GM21619 (cell line): ENCODE data around the gene TMEM129.

ENCODE experiments used
- ATAC-seq: cut with Tn5 transposase; IDR thresholded peaks from one replicate; pipeline ENCODE4 v1.9.1; 2021; ENCODE audit not compliant: unreplicated experiment

The TMEM129 gene, protein sequence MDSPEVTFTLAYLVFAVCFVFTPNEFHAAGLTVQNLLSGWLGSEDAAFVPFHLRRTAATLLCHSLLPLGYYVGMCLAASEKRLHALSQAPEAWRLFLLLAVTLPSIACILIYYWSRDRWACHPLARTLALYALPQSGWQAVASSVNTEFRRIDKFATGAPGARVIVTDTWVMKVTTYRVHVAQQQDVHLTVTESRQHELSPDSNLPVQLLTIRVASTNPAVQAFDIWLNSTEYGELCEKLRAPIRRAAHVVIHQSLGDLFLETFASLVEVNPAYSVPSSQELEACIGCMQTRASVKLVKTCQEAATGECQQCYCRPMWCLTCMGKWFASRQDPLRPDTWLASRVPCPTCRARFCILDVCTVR

DNA sequence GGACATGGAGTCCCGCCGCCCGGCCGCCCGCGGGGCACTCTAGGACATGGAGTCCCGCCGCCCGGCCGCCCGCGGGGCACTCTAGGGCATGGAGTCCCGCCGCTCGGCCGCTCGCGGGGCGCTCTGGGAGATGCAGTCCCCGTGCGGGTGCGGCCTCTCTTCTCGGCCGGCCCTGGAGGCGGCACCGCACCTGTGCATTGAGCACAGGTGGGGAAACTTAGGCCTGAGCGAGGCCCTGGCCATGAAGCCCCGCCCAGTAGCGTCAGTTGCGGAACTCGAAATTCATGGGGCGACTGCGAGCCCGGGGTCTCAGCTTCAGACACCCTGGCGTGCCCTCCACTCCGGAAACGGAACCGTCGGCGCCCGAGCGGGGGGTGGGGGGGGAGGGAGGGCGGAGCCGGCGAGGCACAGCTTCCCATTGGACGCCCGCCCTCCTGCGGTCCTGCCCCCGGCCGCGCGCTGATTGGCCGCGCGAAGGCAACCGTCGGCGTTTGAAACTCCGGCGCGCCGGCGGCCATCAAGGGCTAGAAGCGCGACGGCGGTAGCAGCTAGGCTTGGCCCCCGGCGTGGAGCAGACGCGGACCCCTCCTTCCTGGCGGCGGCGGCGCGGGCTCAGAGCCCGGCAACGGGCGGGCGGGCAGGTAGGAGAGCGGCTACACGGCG is at the start of gene TMEM129, which contains the start of gene TACC3:
Gene TMEM129 (minus strand): TSS at position 321 of the 663 bp plus-strand sequence. CDS start 486 bp downstream, outside the sequence.
Gene TACC3 (plus strand): TSS at position 519 of the 663 bp plus-strand sequence. CDS start 1,901 bp downstream, outside the sequence.
- ATAC-seq: peak; percentile 79

DNA sequence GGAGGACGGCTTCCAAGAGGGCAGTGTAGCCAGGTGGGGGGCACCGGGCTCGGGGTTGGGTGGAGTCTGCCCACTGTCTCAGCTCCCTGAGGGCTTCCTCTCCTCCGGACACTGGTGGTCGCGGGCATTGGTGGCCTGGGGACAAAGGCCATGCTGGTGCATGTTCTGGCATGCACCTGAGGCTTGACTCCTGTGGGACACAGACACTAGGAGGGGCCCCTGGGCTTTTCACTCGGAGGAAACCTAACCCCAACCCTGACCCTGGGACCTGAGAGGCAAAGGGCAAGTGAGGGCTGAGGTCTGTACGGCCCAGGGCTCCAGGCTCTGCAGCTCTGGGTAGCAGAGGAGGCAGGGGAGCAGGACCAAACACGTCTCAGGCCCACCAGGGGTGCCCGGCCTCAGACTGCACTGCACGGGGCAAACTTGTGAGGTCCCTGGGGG is 49.7 kb upstream of the TMEM129 start:
- ATAC-seq: no peak

DNA sequence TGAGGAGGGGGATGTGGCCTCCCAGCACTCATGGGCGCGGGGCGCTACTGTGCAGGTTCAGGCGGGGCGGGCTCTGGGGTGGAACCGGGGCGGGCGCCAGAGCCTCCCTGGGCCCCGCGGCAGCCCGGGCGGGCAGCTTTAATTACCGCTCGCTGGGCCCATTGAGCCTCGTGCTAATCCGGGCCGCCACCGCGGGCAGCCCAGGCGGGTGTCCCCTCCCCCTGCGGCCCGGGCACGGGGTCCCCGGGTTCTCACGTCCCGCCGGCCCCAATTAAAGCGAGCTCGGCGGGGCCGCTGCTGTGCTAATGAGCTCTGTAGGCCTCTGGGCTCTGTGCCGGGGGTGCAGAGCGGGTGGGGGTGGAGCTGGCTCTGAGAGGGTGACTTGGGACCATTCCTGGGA is 49.1 kb upstream of the TMEM129 start:
- ATAC-seq: no peak

DNA sequence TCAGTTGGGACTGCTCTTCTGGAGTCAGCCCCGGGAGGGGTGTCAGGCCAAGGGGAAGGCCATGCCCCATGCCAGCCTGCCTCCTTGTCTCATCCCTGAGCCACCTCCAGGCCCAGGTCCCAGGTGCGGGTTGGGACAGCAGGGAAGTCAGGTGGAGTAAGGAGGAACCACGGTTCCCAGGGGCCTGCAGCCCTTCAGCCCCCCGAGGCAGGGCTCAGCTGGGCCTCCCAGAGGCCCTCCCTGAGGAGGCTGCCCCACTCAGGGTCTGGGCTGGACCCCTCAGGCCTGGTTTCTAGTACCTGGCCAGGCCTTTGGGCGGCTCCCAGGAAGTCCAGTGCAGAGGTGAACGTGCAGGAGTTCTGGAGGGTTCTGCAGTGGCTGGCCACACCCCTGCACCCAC is 48.6 kb upstream of the TMEM129 start:
- no peak for ATAC-seq

DNA sequence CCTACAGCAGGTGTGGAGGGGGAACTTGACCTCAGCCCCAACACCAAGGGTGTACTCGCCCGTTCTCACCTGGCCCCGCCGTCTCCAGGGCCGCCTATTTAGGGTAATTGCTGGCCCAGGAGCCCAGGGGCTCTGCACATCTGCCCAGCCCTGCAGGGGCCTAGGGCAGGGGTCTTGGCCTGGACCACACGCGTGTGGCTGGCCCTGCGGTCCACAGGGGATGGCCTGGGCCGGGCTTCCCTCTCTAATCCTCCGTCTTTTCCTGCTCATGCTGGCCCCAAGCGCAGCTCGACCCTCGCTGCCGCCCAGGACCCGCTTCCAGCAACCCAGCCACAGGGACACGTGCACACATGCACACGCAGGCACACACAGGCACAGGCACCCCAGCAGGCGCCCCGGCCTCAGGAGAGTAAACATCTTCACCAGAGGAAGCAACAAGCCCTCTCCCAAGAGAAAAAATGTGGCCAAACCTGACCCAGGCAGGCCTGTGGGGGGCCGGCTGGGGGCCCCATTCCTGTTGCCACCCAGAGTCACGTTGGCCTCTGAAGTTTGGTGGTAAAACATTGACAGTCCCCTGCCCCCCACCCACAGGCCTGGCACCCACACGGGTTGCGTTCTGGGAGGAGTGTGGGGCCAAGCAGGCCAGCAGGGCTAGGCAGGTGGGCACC is 47.4 kb upstream of the TMEM129 start:
- no peak for ATAC-seq

DNA sequence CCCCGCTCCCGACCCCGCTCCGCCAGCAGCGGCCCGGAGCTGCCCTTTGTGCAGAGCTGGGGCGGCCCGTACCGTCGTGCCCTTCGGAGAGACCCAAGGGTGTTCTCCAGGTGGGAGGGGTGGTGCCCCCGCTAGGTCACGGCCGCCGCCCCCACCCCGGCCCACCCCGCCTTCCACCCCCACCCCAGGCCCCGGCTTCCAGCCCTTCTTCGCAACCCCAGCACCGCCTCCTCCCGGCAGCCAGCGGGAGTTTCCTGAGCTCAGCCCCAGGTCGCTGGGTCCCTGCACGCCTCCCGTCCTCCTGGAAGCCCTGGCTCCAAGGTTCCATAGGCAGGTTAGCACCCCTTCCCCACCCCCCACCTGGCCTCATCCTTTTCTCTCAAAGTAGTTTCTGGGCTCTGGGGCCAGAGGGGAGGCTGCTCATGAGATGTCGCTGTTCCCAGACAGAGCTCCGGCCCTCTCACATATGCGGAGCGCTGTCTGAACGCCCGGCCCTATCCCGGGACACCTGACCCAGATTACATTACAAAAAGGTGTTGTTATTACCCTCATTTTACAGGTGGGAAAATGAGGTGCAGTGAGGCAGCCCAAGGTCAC is 46.7 kb upstream of the TMEM129 start:
- ATAC-seq: no peak

DNA sequence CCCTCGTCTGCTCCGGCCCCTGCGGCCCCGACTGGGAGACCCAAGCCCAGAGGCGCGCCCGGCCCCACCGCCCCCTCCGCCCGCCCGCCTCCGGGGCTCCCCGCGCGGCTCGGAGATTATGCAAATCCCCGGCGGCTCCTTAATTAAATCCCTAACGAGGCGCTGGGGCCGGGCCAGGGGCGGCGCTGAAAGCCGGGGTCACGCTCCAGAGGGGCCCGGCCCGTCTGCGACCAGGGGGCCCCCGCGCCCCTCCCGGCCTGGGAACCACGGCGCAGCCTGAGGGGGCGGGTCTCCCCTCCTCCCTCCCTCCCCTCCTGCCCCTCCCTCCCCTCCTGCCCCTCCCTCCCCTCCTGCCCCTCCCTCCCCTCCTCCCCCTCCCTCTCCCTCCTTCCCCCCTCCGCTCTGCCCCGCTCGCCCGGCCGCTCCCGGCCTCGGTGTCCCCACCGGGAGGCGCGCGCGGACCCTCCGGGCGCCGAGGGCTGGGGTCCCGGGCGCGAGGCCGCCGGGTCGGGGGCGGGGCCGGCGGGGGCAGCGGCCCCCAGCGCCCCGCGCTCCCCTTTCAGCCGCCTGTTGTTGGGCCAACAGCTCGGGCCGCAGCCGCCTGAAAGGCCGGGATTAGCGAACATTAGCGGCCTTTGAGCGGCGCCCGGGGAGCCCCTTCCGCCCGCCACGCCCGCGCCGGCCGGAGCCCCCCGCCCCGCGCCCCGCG is 46.1 kb upstream of the TMEM129 start:
- no peak for ATAC-seq

DNA sequence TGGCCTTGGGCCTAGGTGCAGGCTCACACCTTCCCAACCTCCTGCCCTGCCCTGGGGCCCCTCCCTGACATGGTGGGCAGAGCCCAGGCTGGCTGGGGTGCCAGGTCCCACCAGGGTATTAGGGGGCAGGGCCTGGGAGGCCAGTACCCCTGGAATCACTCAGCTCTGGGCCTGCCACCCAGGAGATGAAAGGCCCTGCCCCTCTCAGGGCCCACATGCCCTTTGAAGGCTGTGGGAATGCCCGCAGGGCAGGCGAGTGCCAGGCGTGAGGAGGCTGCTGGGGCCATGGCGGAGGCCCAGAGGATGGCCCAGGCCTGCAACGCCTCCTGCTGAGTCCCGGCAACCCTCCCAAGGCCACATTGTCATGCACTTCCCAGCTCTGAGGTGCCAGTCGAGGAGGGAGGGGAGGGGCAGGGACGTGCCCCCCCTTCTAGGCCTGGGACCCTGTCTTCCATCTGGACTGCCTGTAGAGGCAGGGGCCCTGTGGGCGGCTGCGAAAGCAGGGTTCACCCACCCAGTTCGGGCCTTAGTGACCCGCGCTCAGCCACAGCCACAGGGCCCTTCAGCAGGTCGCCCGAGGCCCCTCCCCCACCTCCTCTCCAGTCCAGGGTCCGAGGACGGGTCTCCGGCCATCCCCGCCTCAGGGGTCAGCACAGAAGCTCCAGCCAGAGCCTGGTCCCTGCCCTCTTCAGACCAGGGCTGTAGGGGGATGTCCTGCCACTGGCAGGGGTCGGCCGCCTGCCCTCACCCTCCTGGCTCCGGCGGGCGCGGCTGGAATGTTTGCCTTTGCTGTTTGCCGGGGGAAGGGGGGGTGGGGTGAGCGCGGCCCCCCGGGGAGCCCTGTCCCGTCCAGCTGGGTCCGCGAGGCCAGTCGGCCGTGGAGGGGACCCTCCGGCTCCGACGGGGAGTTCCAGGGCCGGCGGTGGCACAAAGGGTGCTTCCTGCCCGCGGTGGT is 45.3 kb upstream of the TMEM129 start:
- ATAC-seq: no peak

DNA sequence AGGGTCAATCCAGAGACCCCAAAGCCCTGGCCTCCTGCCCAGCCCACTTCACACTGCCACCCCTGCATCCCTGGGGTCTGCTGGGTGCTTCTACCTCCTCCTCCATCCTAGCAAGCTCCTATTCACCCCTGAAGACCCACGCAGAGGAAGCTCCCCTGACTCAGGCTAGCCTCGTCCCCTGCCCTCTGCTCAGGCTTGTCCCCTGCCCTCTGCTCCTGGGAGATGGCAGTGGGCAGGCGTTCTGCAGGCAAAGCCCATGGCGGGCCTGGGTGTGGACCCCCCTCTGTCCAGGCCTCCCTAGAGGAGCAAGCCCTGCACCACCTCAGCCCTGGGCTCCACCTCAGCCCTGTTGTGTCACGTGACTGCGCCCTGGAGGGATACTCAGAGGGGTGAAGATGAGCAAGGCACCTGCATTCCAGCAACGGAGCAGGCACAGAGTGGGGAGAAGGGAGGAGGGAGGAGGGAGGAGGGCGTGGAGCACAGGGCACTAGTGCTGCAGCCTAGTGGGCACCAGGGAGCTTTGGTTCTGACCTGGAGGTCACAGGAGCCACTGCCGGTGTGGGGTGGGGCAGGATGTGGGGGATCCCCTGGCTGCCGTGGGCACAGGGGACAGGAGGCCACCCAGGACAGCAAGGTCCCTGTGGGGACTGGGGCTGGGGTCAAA is 44.4 kb upstream of the TMEM129 start:
- no peak for ATAC-seq

DNA sequence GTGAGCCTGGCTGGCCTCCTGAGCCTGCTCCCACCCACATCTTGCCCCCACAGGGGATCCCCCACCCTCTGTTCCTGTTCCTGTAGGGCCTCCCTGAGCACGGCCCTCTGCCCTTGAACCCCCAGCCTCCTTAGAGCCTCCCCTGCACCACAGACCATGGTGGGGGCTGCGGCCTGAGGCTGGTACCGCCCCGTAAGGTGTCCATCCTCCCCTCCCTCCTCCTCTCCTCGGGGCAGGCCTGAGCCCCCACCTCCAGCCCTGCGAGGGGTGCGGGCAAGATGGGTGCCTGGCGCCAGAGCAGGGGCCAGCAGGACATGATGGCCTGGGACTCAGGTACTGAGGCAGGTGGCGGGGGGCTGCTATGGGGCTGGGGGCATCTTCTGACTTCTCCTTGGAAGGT is 43.5 kb upstream of the TMEM129 start:
- no peak for ATAC-seq

DNA sequence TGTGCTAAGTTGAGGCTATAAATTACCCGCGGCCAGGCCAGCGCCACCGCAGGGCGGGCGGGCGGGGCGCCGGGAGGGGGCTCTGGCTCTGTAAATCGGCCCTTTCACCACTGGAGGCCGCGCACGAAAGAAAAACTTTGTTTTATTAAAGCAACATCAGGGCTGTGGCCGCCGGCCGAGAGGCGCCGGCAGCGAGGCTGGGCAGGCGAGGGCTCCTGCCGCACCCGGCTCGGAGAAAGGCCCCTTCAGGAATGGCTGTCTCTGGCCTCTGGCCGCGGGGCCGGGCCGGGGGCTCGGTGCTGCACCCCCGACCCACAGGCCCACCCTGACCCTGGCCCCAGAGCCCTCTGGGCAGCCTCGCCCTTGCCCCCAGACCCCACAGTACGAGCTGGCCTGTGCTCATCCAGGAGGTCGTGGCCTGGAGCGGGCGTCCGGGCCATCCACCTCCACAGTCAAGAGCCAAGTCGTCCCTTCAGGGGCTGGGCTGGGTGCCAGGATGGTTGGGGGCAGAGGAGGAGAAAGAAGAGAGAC is 42.5 kb upstream of the TMEM129 start:
- ATAC-seq: no peak

DNA sequence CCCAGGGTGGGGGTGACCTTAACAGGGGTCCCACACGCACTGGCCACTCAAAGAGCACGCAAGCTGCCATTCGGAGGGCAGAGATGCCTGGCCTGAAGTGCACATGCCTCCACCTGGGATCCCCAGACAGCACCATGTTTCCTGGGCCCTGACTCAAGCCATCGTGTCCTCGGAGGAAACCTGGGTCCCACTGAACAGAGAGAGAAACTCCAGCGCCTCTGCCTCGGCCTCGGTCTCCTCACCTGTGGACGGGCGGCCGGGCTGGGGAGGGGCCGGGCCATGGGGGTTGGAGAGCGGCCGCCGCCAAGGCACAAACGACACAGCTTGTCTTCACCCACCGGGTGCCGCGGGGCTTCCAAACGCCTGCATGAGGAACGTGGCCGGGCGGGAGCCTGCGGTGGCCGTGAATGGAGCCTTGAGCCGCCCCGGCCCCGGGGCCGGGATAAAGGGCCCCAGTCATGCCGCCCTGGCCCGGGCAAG is 42.0 kb upstream of the TMEM129 start:
- no peak for ATAC-seq

DNA sequence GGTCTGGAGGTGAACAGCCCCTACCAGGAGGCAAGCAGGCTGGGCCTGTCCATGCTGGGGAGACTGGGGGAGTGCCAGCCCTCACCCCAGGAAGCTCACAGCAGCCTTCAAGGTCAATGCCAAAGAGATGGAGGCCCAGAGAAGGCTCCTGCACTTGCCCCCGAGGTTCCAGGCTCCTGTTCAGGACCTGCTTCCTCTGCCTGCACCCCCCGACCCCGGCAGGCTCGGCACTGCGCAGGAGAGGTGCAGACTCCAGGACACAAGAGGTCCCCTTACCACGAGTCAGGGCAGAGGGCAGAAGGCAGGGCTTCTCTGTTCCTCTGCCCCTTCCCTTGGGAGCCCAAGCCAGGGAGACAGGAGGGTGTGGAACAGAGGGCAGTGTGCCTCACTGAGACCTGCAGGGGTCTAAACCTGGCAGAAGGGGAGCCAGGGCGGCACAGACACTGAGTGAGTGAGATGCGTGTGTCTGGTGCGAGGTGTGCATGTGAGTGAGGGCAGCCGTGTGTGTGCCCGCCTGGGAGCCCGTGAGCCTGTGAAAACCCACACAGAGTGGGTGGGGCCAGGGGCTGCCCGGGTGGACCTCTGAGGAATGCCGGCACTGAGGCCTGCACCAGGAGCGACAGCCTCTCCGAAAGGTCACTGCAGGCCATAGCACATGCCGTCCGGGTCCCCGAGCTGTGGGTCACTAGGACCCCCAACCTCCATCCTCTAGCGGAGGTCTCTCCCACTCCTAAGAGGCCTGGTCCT is 41.3 kb upstream of the TMEM129 start:
- no peak for ATAC-seq

DNA sequence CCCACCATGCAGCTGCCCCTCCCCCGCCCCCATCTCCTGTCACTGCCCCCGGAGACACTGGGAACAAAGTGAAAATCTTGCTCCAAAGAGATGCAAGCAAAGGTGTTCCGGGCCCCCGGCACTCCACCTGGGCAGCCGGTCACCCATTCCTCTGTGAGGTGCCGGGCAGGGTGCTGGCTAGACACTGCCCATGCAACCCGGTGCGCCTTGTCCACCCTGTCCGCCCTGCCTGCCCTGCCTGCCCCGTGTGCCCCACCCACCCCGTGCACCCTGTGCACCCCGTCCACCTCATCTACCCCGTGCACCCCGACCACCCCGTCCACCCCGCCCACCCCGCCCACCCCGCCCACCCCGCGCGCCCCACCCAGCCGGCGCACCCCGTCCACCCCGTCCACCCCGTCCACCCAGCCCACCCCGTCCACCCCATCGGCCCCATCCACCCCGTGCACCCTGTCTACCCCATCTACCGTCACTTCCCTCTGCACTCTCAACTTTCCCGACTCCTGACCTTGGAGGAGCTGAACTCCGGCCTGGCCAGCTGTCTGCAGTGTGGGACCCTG is 40.1 kb upstream of the TMEM129 start:
- no peak for ATAC-seq

DNA sequence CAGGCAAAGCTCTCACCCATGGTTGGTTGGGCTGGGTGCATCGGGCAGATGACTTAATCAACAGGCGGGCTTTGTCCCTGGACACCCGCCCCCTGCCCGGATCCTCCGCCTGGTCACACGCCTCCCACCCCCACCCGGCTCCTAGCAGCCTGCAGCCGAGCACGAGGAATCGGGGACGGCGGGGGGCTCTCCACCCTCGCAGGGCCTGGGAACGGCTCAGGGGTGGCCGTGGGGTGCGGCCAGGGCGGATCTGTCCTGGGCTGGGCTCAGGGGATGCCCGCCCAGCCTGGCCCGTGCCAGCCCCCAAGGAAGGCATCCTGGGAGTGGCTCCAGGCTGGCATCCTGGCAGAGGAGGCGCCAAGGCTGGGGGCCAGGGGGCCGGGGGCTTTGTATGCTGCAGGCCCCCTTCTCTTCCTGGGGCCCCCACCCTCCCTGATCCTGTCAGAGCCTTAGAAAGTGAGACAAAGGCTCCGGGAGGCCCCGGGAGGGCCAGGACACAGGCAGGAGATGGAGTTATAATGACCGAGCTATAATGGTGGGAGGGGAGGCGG is 39.5 kb upstream of the TMEM129 start:
- ATAC-seq: no peak

DNA sequence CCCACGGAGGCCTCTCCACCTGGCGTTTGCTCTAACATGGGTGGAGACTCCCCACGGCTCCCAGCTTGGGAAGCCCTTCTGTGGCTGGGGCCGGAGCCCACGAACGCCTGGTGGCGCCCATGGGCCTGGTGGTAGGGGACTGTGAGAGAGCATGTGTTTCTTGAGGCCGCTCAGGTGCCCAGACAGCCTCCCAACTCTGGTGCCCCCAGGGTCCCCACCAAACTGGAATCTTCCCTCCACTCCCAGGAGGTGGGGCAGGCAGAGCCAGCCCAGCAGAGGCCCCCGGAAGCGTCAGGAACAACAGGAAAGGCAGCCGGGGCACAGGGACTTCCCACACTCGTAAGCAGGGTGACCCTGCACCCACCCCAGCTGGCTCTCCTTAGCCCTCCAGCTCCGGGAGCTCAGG is 38.7 kb upstream of the TMEM129 start:
- no peak for ATAC-seq

DNA sequence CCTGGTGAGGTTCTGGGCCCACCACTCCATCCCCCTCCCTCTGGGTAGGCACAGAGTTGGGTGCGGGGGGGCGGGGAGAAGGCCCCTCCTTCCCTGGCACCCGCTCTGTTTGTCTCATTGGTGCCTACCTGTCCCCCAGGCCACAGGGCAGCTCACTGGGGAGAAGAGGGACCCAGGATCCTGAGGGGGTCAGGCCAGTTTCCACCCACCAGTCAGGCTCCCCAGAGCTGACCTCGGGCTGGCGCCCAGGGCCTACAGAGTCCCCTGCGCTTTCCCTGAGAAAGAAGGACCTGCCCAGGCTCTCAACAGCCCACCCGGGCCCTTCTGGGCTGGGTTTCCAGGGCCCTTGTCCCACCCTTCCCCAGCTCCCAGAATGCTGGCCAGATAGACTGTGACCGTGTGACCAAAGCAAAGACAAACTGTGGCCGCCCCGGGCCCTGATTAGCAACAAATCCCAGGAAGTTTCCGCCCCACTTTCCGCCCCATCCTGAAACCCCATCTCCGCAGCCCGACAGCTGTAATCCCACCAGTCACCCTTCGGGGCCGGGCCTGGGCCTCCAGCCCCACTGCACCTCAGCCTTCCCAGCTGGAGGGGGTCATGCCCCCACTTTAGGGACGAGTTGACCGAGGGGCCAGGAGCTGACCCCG is 38.2 kb upstream of the TMEM129 start:
- ATAC-seq: no peak
